HCT116 (cell line): ENCODE results near the gene TTC17.

ENCODE experiments used
- ELF1 ChIP-seq: IDR thresholded peaks from 2 replicates; pipeline ENCODE4 v1.6.1; 2012; ENCODE audit warnings: low read depth, borderline replicate concordance
- EZH2 ChIP-seq: fragments of 200-600 bp; sonication (generic); IDR thresholded peaks from 2 replicates; pipeline ENCODE4 v1.6.1; 2017; ENCODE audit warnings: antibody characterized with exemption, mixed run types
- FOSL1 ChIP-seq: IDR thresholded peaks from 2 replicates; pipeline ENCODE4 v1.6.1; 2012; ENCODE audit warnings: low read depth
- POLR2A ChIP-seq: IDR thresholded peaks from 2 replicates; pipeline ENCODE4 v1.7.0; 2011; ENCODE audit warnings: borderline replicate concordance; ENCODE audit not compliant: insufficient read depth, insufficient read length; ENCODE audit errors: extremely low read depth
- RAD21 ChIP-seq: IDR thresholded peaks from 2 replicates; pipeline ENCODE4 v1.6.1; 2012; ENCODE audit warnings: low read depth, mild to moderate bottlenecking
- SRF ChIP-seq: IDR thresholded peaks from 2 replicates; pipeline ENCODE4 v1.6.1; 2012; ENCODE audit warnings: low read depth
- YY1 ChIP-seq: IDR thresholded peaks from 2 replicates; pipeline ENCODE4 v1.6.1; 2011; ENCODE audit warnings: low read length, low read depth, moderate library complexity, mild to moderate bottlenecking; ENCODE audit not compliant: insufficient replicate concordance; ENCODE audit errors: extremely low read depth
- TF ChIP-seq, protein P1 (sequence below), 3 experiments: fragments of 200-600 bp in 1 of 3; sonication (generic) in 1 of 3; IDR thresholded peaks in 2 of 3; conservative IDR thresholded peaks in 1 of 3; 2 replicates each; pipeline ENCODE4 v1.5.1; 2012 to 2017; ENCODE audit warnings: low read depth in 2 of 3, low read length in 2 of 3, antibody characterized with exemption in 1 of 3, borderline replicate concordance in 1 of 3, control low read depth in 1 of 3, mild to moderate bottlenecking in 1 of 3, mixed read lengths in 1 of 3, mixed run types in 1 of 3, moderate library complexity in 1 of 3; ENCODE audit not compliant: insufficient read depth in 1 of 3
- TF ChIP-seq, protein P2 (sequence below): IDR thresholded peaks from 2 replicates; pipeline ENCODE4 v1.6.1; 2012
- TF ChIP-seq, protein P3 (sequence below): IDR thresholded peaks from 2 replicates; pipeline ENCODE4 v1.6.1; 2012; ENCODE audit warnings: low read depth
- TF ChIP-seq, protein P4 (sequence below): IDR thresholded peaks from 2 replicates; pipeline ENCODE4 v1.6.1; 2012

DNA sequence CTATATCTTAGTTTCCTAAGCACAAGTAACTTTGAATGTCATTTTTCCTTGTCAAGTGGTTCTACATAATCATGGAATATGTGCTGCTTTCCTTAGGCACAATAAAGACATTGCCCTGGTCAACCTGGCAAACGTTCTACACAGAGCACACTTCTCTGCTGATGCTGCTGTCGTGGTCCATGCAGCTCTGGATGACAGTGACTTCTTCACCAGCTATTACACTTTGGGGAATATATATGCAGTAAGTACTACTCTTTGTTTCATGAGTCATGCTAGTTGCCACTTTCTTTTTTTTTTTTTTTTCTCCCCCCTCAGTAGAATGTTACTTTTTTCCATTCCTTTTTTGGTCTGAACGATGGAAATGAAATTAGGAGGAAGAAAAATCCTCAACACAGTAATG, 38.5 kb downstream of the TTC17 start:
- TF ChIP-seq, protein P1, sequence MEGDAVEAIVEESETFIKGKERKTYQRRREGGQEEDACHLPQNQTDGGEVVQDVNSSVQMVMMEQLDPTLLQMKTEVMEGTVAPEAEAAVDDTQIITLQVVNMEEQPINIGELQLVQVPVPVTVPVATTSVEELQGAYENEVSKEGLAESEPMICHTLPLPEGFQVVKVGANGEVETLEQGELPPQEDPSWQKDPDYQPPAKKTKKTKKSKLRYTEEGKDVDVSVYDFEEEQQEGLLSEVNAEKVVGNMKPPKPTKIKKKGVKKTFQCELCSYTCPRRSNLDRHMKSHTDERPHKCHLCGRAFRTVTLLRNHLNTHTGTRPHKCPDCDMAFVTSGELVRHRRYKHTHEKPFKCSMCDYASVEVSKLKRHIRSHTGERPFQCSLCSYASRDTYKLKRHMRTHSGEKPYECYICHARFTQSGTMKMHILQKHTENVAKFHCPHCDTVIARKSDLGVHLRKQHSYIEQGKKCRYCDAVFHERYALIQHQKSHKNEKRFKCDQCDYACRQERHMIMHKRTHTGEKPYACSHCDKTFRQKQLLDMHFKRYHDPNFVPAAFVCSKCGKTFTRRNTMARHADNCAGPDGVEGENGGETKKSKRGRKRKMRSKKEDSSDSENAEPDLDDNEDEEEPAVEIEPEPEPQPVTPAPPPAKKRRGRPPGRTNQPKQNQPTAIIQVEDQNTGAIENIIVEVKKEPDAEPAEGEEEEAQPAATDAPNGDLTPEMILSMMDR (IDR thresholded peaks at IDR 0.05 in 2 of 3, conservative IDR thresholded peaks at IDR 0.05 in 1 of 3; ENCODE audit: borderline replicate concordance in 1 of 3, insufficient read depth in 1 of 3, low read depth in 2 of 3, low read length in 2 of 3), result no peak
- no peak for TF ChIP-seq RAD21
- TF ChIP-seq YY1, result no peak
- no peak for TF ChIP-seq EZH2
- no peak for TF ChIP-seq POLR2A
- TF ChIP-seq, protein P2, sequence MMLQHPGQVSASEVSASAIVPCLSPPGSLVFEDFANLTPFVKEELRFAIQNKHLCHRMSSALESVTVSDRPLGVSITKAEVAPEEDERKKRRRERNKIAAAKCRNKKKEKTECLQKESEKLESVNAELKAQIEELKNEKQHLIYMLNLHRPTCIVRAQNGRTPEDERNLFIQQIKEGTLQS, result no peak
- no peak for TF ChIP-seq ELF1
- TF ChIP-seq, protein P3, sequence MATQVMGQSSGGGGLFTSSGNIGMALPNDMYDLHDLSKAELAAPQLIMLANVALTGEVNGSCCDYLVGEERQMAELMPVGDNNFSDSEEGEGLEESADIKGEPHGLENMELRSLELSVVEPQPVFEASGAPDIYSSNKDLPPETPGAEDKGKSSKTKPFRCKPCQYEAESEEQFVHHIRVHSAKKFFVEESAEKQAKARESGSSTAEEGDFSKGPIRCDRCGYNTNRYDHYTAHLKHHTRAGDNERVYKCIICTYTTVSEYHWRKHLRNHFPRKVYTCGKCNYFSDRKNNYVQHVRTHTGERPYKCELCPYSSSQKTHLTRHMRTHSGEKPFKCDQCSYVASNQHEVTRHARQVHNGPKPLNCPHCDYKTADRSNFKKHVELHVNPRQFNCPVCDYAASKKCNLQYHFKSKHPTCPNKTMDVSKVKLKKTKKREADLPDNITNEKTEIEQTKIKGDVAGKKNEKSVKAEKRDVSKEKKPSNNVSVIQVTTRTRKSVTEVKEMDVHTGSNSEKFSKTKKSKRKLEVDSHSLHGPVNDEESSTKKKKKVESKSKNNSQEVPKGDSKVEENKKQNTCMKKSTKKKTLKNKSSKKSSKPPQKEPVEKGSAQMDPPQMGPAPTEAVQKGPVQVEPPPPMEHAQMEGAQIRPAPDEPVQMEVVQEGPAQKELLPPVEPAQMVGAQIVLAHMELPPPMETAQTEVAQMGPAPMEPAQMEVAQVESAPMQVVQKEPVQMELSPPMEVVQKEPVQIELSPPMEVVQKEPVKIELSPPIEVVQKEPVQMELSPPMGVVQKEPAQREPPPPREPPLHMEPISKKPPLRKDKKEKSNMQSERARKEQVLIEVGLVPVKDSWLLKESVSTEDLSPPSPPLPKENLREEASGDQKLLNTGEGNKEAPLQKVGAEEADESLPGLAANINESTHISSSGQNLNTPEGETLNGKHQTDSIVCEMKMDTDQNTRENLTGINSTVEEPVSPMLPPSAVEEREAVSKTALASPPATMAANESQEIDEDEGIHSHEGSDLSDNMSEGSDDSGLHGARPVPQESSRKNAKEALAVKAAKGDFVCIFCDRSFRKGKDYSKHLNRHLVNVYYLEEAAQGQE, result no peak
- TF ChIP-seq, protein P4, sequence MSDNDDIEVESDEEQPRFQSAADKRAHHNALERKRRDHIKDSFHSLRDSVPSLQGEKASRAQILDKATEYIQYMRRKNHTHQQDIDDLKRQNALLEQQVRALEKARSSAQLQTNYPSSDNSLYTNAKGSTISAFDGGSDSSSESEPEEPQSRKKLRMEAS, result no peak
- TF ChIP-seq FOSL1, result no peak
- no peak for TF ChIP-seq SRF
